Measurements from ENCODE around the gene TRIM9.
A peak's percentile ranks its signal among the peaks of the same experiment; 100 is the strongest.

TRIM9 gene

GRCh38 chr14:50954811-50955372 is 140.0 kb downstream of the TRIM9 start:
- Histone ChIP-seq H3K9me2 (replicated peaks; ENCODE audit: low read depth, low read length) (no peaks in the 10 kb centered on the region), H3K4me3 (ENCODE audit: low read length, poor library complexity, severe bottlenecking) (no peak overlapping the region), H3K9me3 (ENCODE audit: insufficient read depth, low read depth, low read length) (no peaks in the 10 kb centered on the region), H4K20me1 (ENCODE audit: insufficient read depth, low read length, poor library complexity, severe bottlenecking) (no peaks in the 10 kb centered on the region), H3F3A (ENCODE audit: low read depth) (no peaks in the 10 kb centered on the region), H3K4me2 (ENCODE audit: low read depth, low read length, poor library complexity, severe bottlenecking) (no peak overlapping the region), H3K9ac (ENCODE audit: low read depth, low read length, poor library complexity, severe bottlenecking) (no peak overlapping the region), H3K27me3 (ENCODE audit: insufficient read depth, low read length, poor library complexity, severe bottlenecking) (no peaks in the 10 kb centered on the region), H3K36me3 (ENCODE audit: insufficient read depth, low read length) (no peaks in the 10 kb centered on the region), H3K4me1 (ENCODE audit: insufficient read depth, low read length, poor library complexity, severe bottlenecking) (peaks cover 16% of the 10 kb centered on the region), H3K79me2 (ENCODE audit: insufficient read depth, low read length) (no peaks in the 10 kb centered on the region), H2AFZ (ENCODE audit: low read length) (peak overlapping the region; percentile 57)
- peak; percentile 82 for TF ChIP-seq CTCF (conservative IDR thresholded peaks at IDR 0.05; ENCODE audit: low read length)
- no peak for TF ChIP-seq EZH2phosphoT487 (IDR thresholded peaks at IDR 0.05; ENCODE audit: borderline replicate concordance)

- Histone ChIP-seq H3K4me1 (ENCODE audit: insufficient read depth, low read length, poor library complexity, severe bottlenecking) (peaks cover 16% of the 10 kb centered on the region), H3K4me3 (ENCODE audit: low read length, poor library complexity, severe bottlenecking) (no peak overlapping the region), H3K9ac (ENCODE audit: low read depth, low read length, poor library complexity, severe bottlenecking) (no peak overlapping the region), H3K4me2 (ENCODE audit: low read depth, low read length, poor library complexity, severe bottlenecking) (no peak overlapping the region), H3K9me3 (ENCODE audit: insufficient read depth, low read depth, low read length) (no peaks in the 10 kb centered on the region), H3K36me3 (ENCODE audit: insufficient read depth, low read length) (no peaks in the 10 kb centered on the region), H2AFZ (ENCODE audit: low read length) (no peak overlapping the region; the same call in 1 of the 2 replicates), H4K20me1 (ENCODE audit: insufficient read depth, low read length, poor library complexity, severe bottlenecking) (no peaks in the 10 kb centered on the region), H3K27me3 (ENCODE audit: insufficient read depth, low read length, poor library complexity, severe bottlenecking) (no peaks in the 10 kb centered on the region), H3K79me2 (ENCODE audit: insufficient read depth, low read length) (no peaks in the 10 kb centered on the region), H3F3A (ENCODE audit: low read depth) (no peaks in the 10 kb centered on the region), H3K9me2 (replicated peaks; ENCODE audit: low read depth, low read length) (no peaks in the 10 kb centered on the region)
- no peak for TF ChIP-seq EZH2phosphoT487 (IDR thresholded peaks at IDR 0.05; ENCODE audit: borderline replicate concordance)
- TF ChIP-seq CTCF (conservative IDR thresholded peaks at IDR 0.05; ENCODE audit: low read length), result no peak
These were observed 141.4 kb downstream of the TRIM9 start for GRCh38 chr14:50953502-50953901.

GRCh38 chr14:50951032-50951431 is 143.9 kb downstream of the TRIM9 start:
- Histone ChIP-seq H3K79me2 (ENCODE audit: insufficient read depth, low read length) (no peaks in the 10 kb centered on the region), H3K4me1 (ENCODE audit: insufficient read depth, low read length, poor library complexity, severe bottlenecking) (peaks cover 16% of the 10 kb centered on the region), H2AFZ (ENCODE audit: low read length) (no peak overlapping the region), H3K4me3 (ENCODE audit: low read length, poor library complexity, severe bottlenecking) (no peak overlapping the region), H3K36me3 (ENCODE audit: insufficient read depth, low read length) (no peaks in the 10 kb centered on the region), H3K9ac (ENCODE audit: low read depth, low read length, poor library complexity, severe bottlenecking) (no peak overlapping the region), H3F3A (ENCODE audit: low read depth) (peaks cover 8% of the 10 kb centered on the region; the same call in 1 of the 2 replicates), H3K4me2 (ENCODE audit: low read depth, low read length, poor library complexity, severe bottlenecking) (no peak overlapping the region), H3K27me3 (ENCODE audit: insufficient read depth, low read length, poor library complexity, severe bottlenecking) (no peaks in the 10 kb centered on the region), H3K9me2 (replicated peaks; ENCODE audit: low read depth, low read length) (no peaks in the 10 kb centered on the region), H4K20me1 (ENCODE audit: insufficient read depth, low read length, poor library complexity, severe bottlenecking) (no peaks in the 10 kb centered on the region), H3K9me3 (ENCODE audit: insufficient read depth, low read depth, low read length) (no peaks in the 10 kb centered on the region)
- no peak for TF ChIP-seq CTCF (conservative IDR thresholded peaks at IDR 0.05; ENCODE audit: low read length)
- no peak for TF ChIP-seq EZH2phosphoT487 (IDR thresholded peaks at IDR 0.05; ENCODE audit: borderline replicate concordance)
